Stimulated activated CD4-positive, alpha-beta T cell treated with anti-CD3 and anti-CD28 coated beads, TNF-alpha, amount 100 ng/mL, for 1 hour (primary cell): Measurements from ENCODE around the gene NFKBIZ.
A peak's percentile ranks its signal among the peaks of the same experiment; 100 is the strongest.
"Not testable (repeated sequence)": the region's sequence is repeated elsewhere in the genome, so short reads cannot be mapped to it uniquely, and the experiment has no call there.

Source experiments
- DNase-seq, 3 donors: peaks; one replicate each; pipeline ENCODE4 v3.0.0-alpha.2; 2020; ENCODE audit warnings: low read depth in 3 of 3, low spot score in 1 of 3

Gene NFKBIZ

DNA sequence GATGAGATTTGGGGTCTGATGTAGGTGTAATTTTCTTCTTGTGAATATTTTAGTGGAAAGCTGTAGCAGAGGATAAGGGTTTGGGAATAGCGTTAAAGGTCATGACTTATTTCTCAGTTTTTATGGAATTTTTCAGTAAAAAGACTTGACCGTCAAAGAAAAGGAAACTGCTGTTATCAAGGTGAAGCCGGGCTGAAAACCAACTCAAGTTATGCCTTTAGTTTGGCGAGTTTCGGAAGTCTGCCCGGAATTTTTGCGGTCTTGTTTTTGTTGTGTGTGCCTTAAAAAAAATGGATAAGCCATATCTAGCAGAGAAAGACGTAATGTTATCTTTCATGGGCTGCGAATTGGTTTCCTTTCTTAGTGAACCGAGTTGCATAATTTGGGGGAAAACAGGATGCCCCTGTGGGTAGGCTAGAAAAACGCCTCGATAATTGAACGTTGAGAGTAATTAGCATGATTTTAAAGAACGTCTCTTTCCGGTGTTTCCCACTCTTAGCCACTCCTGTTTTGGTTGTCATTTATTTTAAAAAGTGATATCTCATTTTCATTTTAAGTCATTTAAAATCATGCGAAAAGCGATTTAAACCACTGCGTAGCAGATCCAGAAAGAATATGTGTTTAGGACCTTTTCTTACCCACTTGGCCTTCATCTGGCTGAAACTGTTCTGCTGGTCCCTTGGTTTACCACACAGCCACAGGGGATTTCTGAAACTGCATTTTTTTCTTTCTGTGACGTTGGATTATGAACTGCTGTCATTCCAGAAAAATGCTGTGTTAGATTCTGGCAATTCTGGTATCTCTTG is 1.1 kb downstream of the NFKBIZ start:
- DNase-seq, result peak in 1 of 3 donors; percentile 18

- DNase-seq, result no peak
These were observed 1.9 kb downstream of the NFKBIZ start for GRCh38 chr3:101851072-101851770.

DNA sequence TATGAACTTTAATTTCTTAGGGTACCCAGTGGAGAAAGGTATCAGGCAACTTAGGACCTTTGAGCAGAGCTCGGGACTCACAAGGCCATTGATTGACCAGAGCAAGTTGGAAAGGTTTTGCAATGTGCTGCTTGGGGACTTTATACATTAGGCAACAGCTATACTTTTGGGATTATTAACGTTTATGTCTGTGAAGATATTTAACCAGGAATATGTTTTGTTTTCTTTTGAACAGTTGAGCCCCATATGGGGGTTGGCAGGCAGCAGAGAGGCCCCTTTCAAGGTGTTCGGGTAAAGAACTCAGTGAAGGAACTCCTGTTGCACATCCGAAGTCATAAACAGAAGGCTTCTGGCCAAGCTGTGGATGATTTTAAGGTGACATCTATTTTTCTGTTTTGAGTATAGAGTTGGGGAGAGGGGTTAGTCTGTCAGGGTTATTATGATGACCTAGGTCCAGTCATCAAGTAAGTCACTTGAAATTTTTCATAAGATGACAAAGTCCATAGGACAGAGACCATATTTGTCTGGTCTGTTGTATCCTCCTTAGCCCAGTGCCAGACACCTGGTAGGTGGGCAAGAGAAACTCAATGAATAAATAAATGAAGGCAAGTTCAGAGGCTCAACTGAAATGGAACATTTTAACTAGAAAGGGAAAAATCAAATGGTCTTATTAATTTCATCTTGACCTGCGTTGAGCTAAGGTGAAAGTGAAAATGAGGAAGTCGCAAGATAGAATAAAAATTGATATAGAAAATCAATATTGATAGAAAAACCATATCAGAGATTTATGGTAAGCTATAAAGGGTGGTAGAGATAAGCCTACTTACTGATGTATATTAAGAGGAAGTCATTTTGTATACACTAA is 2.8 kb downstream of the NFKBIZ start:
- no peak for DNase-seq

DNA sequence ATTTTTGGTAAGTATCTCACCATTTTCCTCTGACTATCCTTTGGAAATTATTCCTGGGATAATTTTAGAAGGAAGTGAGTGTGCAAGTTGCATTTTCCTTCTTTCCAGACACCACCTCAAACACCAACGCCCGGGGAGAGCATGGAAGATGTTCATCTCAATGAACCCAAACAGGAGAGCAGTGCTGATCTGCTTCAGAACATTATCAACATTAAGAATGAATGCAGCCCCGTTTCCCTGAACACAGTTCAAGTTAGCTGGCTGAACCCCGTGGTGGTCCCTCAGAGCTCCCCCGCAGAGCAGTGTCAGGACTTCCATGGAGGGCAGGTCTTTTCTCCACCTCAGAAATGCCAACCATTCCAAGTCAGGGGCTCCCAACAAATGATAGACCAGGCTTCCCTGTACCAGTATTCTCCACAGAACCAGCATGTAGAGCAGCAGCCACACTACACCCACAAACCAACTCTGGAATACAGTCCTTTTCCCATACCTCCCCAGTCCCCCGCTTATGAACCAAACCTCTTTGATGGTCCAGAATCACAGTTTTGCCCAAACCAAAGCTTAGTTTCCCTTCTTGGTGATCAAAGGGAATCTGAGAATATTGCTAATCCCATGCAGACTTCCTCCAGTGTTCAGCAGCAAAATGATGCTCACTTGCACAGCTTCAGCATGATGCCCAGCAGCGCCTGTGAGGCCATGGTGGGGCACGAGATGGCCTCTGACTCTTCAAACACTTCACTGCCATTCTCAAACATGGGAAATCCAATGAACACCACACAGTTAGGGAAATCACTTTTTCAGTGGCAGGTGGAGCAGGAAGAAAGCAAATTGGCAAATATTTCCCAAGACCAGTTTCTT is 3.9 kb downstream of the NFKBIZ start:
- DNase-seq, result no peak

DNA sequence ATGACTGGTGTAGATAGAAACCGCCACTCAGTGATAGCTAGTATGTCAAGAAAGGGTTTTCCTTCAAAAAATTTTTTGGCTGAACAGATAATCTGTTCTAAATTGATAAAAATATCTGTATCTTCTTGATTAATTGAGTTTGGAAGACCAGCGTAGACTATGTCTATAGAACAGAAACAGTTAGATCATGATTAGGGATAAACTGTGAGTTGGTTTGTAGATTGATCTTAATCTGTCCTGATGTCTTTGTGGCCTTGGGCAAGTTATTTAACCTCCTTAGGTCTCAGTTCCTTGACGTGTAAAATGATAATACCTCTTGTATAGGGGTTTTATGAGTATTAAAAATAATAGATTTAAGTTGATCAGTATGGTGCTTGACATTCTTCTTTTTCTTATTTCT is 4.7 kb downstream of the NFKBIZ start:
- DNase-seq, result no peak

- no peak for DNase-seq
These were observed 5.4 kb downstream of the NFKBIZ start for GRCh38 chr3:101854608-101855304.

DNA sequence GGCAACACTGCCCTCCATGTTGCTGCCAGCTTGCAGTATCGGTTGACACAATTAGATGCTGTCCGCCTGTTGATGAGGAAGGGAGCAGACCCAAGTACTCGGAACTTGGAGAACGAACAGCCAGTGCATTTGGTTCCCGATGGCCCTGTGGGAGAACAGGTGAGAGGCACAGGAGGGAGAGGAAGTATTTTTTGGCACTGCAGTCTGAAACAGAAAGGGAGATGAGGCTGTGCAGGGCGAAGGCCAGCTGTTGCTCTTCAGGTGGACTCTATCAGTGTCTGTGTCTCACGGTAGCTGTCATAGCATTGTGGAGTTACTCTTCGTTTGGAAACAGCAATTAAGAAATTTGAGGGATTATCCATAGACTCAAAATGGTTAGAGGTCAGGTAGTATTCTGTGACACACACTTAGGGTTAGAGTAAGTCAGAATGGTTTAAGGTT is 8.0 kb downstream of the NFKBIZ start:
- no peak for DNase-seq

DNA sequence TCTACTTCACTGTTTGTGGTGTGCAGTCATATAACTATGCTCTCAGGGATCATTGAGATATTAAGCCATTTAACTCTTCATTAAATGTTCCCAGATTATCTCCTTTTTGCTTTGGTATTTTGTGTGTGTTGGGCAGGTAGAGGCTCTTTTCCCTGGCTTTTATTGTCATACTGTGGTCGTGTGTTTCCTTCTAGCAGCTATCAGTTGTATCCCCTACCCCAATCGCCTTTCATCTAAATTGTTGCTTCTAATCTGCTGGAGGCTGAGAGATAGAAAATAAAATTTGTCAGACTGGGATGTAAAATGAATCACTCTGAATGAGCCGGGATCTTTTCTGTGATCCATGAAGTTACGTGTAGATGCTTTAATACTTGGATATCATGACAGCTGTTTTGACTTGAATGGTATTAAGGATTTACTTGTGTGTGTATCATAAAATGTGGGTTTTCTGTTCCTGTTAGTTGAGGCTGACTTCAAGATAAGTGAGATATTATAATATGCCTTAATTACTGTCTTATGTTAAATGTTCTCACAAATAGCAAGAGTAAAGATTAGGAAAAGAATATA is 9.2 kb downstream of the NFKBIZ start:
- DNase-seq, result no peak

- DNase-seq, result no peak
These were observed 10.7 kb downstream of the NFKBIZ start for GRCh38 chr3:101859882-101860448.

- no peak for DNase-seq
These were observed 12.0 kb downstream of the NFKBIZ start for GRCh38 chr3:101861212-101861788.

DNA sequence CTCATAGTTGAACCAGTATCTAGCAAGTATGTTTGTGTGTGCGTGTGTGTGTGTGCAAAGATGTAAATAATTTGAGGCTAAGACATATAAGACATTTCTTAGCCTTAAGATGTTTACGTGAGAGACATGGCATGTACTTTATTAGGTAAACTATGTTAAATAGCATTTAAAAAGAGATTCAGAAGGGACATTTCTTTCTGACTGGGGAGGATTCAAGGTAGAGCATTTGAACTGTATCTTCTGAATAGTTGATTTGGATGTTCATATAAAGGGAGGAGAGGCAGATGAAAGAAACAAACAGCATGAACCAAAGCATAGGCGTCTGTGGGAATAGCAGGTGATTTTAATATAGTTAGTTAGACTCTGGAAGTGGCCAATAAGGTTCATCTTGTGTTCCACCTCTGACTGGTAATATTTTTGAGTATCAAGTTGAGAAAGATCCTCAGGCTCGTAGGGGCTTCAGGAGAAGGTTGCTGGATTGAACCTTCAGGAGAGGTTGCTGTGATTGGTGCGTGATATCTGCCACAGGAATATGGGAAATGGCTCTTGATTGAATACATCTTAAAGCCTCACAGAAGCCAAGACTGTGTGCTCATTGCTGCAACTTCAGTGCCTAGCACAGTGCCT is 12.6 kb downstream of the NFKBIZ start:
- DNase-seq, result no peak

- DNase-seq, result no peak
These were observed 13.3 kb downstream of the NFKBIZ start for GRCh38 chr3:101862416-101863165.

- not testable (repeated sequence) for DNase-seq
These were observed 15.6 kb downstream of the NFKBIZ start for GRCh38 chr3:101864926-101865325.

- no peak for DNase-seq
These were observed 16.6 kb downstream of the NFKBIZ start for GRCh38 chr3:101865751-101866509.

GRCh38 chr3:101867511-101867910 is 18.2 kb downstream of the NFKBIZ start:
- DNase-seq, result no peak

GRCh38 chr3:101867996-101868395 is 18.7 kb downstream of the NFKBIZ start:
- DNase-seq, result no peak
